Omental fat pad (tissue), 4 donors: Measurements from ENCODE around the gene C1orf35. TPM values are rescaled to one million over a fixed set of nuclear protein-coding genes. Genes with fewer than 3 reads are reported as not detected.

Source experiments
- ATAC-seq: fragments of 150-250 bp; one replicate; pipeline ENCODE4 v1.9.1; 2016; ENCODE audit warnings: mild to moderate bottlenecking, moderate library complexity; ENCODE audit not compliant: low FRiP score
- DNase-seq: peaks from one replicate; pipeline ENCODE4 v3.0.0-alpha.2; 2019; ENCODE audit warnings: low spot score
- total RNA-seq, 4 donors: library from RNA; depleted of rRNA; stranded (reverse); fragments of >200 nt; gene quantifications; one replicate each; pipeline ENCODE4 v1.1.0, GENCODE V29; 2016
- TF ChIP-seq, protein P1 (sequence below), 3 donors: fragments of 450-650 bp; IDR thresholded peaks; one replicate each; pipeline ENCODE4 v1.5.1; 2016 to 2017; ENCODE audit warnings: antibody characterized with exemption in 3 of 3, mild to moderate bottlenecking in 3 of 3, moderate library complexity in 2 of 3

The C1orf35 gene
- total RNA-seq, 4 donors from 2014 or later, result 5.1 to 17.2 (median 8.8) TPM

GRCh38 chr1:228065543-228066347 lies 37.4 kb downstream of the C1orf35 start:
- DNase-seq (no peak), ATAC-seq (no peak)
- TF ChIP-seq, protein P1, sequence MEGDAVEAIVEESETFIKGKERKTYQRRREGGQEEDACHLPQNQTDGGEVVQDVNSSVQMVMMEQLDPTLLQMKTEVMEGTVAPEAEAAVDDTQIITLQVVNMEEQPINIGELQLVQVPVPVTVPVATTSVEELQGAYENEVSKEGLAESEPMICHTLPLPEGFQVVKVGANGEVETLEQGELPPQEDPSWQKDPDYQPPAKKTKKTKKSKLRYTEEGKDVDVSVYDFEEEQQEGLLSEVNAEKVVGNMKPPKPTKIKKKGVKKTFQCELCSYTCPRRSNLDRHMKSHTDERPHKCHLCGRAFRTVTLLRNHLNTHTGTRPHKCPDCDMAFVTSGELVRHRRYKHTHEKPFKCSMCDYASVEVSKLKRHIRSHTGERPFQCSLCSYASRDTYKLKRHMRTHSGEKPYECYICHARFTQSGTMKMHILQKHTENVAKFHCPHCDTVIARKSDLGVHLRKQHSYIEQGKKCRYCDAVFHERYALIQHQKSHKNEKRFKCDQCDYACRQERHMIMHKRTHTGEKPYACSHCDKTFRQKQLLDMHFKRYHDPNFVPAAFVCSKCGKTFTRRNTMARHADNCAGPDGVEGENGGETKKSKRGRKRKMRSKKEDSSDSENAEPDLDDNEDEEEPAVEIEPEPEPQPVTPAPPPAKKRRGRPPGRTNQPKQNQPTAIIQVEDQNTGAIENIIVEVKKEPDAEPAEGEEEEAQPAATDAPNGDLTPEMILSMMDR (IDR thresholded peaks at IDR 0.05), result no peak

GRCh38 chr1:228064741-228065542 lies 38.2 kb downstream of the C1orf35 start:
- no peak for DNase-seq
- TF ChIP-seq, protein P1 (IDR thresholded peaks at IDR 0.05), result no peak
- no peak for ATAC-seq

DNA sequence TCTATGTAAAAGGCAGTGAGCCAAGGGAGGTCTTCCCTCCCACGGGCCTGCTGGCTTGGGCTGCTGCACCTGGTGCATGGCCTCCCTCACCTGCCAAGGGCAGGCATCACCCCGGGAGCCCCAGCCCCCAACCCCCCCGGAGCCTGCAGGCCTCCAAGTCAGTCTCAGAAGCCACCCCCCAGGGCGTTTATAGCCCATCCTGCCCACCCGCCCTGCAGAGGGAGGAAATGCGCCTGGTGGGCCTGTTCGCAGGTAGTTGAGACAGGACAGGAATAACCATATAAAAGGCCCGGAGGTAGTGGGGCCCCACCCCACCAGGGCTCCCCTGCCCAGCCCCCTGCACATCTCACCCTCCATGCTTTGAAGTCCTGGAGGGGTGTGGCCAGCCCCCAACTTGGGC lies 38.8 kb downstream of the C1orf35 start:
- DNase-seq, result no peak
- TF ChIP-seq, protein P1 (IDR thresholded peaks at IDR 0.05), result no peak
- no peak for ATAC-seq

- TF ChIP-seq, protein P1 (IDR thresholded peaks at IDR 0.05), result no peak
- ATAC-seq, result no peak
- DNase-seq, result no peak
Measured at GRCh38 chr1:228063251-228064191, 39.6 kb downstream of the C1orf35 start.

DNA sequence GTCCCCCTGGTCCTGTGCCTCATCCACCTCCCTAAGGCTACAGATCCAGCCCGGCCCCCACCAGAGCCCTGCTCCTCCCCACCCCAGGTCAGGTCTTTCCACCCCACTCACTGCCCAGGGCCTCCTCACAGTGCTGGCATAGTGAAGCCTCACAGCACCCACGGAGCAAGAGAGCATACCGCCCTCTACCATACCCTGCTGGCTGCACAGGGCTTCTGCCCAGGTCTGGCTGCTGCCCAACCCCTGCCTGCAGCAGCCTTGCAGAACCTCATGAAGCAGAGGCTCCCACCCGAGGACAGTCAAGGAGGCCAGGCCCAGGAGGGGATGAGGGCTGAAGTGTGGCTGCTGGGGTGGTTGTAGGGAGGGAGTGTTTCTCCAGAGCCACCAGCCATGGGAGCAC lies 40.3 kb downstream of the C1orf35 start:
- TF ChIP-seq, protein P1 (IDR thresholded peaks at IDR 0.05), result no peak
- ATAC-seq, result no peak
- no peak for DNase-seq

GRCh38 chr1:228062085-228062791 lies 40.9 kb downstream of the C1orf35 start:
- TF ChIP-seq, protein P1 (IDR thresholded peaks at IDR 0.05), result no peak
- no peak for ATAC-seq
- no peak for DNase-seq
